Measurements from ENCODE around the gene SIGLEC6. TPM values are rescaled to one million over a fixed set of nuclear protein-coding genes. Genes with fewer than 3 reads are reported as not detected.

The SIGLEC6 gene
- total RNA-seq, 1 donor, result not detected

DNA sequence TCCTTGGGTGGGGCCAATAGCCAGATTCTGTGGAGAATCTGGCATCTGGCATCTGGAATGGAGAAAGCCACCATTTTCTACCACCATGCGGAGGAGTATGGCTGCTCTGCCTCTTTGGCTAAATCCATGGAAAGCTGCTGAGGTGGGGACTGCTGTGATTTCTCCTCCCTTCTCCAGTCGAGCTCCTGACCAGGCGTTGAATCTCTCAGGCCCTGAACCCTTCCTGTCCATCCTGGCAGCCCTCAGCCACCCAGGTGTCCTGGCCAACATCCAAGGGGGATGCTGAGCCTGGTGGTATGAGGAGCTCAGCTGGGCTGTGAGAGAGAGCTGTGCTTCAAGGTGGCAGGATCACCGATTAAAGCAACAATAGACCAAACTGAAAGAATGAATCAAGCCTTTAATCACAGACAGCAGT is 17.4 kb upstream of the SIGLEC6 start:
- Histone ChIP-seq H3K27me3 (ENCODE audit: insufficient read depth, low read length) (no peaks in the 10 kb centered on the region), H3K36me3 (ENCODE audit: insufficient read depth, low read length) (no peaks in the 10 kb centered on the region), H3K27ac (ENCODE audit: low read depth, low read length) (no peak overlapping the region), H3K79me2 (ENCODE audit: insufficient read depth, low read length) (no peaks in the 10 kb centered on the region), H3K9me3 (ENCODE audit: low read depth, low read length) (no peaks in the 10 kb centered on the region), H3K4me3 (ENCODE audit: insufficient read depth, low read length) (no peak overlapping the region), H2AFZ (ENCODE audit: low read length) (no peak overlapping the region), H3K4me1 (ENCODE audit: insufficient read depth, low read length) (peaks cover 21% of the 10 kb centered on the region), H3K4me2 (ENCODE audit: insufficient read depth, low read length) (no peak overlapping the region), H4K20me1 (ENCODE audit: insufficient read depth, low read length) (no peaks in the 10 kb centered on the region)
- TF ChIP-seq, protein P1, sequence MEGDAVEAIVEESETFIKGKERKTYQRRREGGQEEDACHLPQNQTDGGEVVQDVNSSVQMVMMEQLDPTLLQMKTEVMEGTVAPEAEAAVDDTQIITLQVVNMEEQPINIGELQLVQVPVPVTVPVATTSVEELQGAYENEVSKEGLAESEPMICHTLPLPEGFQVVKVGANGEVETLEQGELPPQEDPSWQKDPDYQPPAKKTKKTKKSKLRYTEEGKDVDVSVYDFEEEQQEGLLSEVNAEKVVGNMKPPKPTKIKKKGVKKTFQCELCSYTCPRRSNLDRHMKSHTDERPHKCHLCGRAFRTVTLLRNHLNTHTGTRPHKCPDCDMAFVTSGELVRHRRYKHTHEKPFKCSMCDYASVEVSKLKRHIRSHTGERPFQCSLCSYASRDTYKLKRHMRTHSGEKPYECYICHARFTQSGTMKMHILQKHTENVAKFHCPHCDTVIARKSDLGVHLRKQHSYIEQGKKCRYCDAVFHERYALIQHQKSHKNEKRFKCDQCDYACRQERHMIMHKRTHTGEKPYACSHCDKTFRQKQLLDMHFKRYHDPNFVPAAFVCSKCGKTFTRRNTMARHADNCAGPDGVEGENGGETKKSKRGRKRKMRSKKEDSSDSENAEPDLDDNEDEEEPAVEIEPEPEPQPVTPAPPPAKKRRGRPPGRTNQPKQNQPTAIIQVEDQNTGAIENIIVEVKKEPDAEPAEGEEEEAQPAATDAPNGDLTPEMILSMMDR (IDR thresholded peaks at IDR 0.05; ENCODE audit: extremely low read depth, low read depth, low read length), result no peak
- no peak for DNase-seq (ENCODE audit: insufficient read length, low spot score, missing footprints)

DNA sequence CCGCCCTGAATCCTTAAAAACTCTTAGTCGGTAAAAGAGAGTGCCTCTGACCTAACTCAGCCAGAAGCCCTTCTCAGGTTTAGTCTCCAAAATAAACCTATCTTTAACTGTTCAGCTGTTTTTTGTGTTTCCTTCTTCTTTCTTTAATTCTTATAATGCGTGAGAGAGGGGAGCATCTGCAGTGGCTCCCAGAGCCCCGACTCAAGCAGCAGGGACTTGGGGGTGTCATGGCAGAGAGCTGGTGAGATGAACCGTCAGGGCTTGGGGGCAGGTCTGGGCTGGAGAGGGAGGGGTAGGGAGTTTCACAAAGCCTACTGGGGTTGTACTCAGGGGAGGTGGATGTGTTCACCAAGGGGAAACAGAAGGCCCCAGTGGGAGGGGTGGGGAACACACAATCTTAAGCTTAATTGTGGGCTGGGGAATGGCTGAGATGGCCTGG is 16.8 kb upstream of the SIGLEC6 start:
- Histone ChIP-seq H3K4me2 (ENCODE audit: insufficient read depth, low read length) (no peak overlapping the region), H3K36me3 (ENCODE audit: insufficient read depth, low read length) (no peaks in the 10 kb centered on the region), H4K20me1 (ENCODE audit: insufficient read depth, low read length) (no peaks in the 10 kb centered on the region), H3K4me3 (ENCODE audit: insufficient read depth, low read length) (no peak overlapping the region), H2AFZ (ENCODE audit: low read length) (no peak overlapping the region), H3K79me2 (ENCODE audit: insufficient read depth, low read length) (no peaks in the 10 kb centered on the region), H3K27me3 (ENCODE audit: insufficient read depth, low read length) (no peaks in the 10 kb centered on the region), H3K9me3 (ENCODE audit: low read depth, low read length) (no peaks in the 10 kb centered on the region), H3K4me1 (ENCODE audit: insufficient read depth, low read length) (peaks cover 21% of the 10 kb centered on the region), H3K27ac (ENCODE audit: low read depth, low read length) (peak overlapping the region; percentile 81)
- DNase-seq (ENCODE audit: insufficient read length, low spot score, missing footprints), result no peak
- TF ChIP-seq, protein P1 (IDR thresholded peaks at IDR 0.05; ENCODE audit: extremely low read depth, low read depth, low read length), result no peak

- TF ChIP-seq, protein P1 (IDR thresholded peaks at IDR 0.05; ENCODE audit: extremely low read depth, low read depth, low read length), result no peak
- Histone ChIP-seq H3K36me3 (ENCODE audit: insufficient read depth, low read length) (no peaks in the 10 kb centered on the region), H3K79me2 (ENCODE audit: insufficient read depth, low read length) (no peaks in the 10 kb centered on the region), H3K27ac (ENCODE audit: low read depth, low read length) (peak overlapping the region; percentile 81), H3K9me3 (ENCODE audit: low read depth, low read length) (no peaks in the 10 kb centered on the region), H4K20me1 (ENCODE audit: insufficient read depth, low read length) (no peaks in the 10 kb centered on the region), H2AFZ (ENCODE audit: low read length) (no peak overlapping the region), H3K4me2 (ENCODE audit: insufficient read depth, low read length) (peak overlapping the region; percentile 38), H3K4me3 (ENCODE audit: insufficient read depth, low read length) (no peak overlapping the region), H3K4me1 (ENCODE audit: insufficient read depth, low read length) (peaks cover 21% of the 10 kb centered on the region), H3K27me3 (ENCODE audit: insufficient read depth, low read length) (no peaks in the 10 kb centered on the region)
- peak; percentile 32 for DNase-seq (ENCODE audit: insufficient read length, low spot score, missing footprints)
Measured at GRCh38 chr19:51547397-51548212, 16.1 kb upstream of the SIGLEC6 start.

DNA sequence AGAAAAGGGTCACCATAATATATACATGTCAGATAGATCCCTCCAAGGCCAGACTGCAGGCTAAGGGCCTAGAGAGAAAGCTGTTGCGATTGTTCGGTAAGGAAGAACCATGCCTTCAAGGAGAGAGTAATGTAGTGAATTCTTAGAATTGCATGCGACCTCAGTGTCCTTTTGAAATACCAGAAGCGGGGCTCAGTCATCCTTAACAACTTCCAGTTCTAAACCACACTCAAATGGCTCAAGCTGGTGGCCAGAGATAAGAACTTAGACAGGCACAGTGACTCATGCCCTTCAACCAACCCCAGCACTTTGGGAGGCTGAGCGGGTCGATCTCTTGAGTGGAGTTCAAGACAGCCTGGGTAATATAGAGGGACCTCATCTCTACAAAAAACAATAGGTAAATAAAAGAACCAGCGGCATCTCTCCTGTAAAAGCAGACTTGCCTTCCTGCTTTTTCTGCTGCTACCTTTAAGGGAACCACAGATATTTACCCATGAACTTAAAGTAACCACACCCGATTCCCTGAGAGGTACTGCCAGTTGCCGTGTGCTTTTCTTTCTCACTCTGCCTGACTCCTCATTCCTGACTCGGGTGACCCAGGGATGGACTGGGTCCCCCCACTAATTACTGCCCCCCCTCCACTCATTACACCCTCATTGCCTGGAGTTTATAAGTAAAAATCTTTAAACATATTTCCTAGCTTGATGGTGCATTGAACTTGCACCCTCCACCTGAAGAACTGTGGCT is 15.4 kb upstream of the SIGLEC6 start:
- peak; percentile 21 for DNase-seq (ENCODE audit: insufficient read length, low spot score, missing footprints)
- no peak overlapping the region for H2AFZ ChIP-seq (ENCODE audit: low read length)
- TF ChIP-seq, protein P1 (IDR thresholded peaks at IDR 0.05; ENCODE audit: extremely low read depth, low read depth, low read length), result no peak

More for the DNA sequence above, 15.4 kb upstream of the SIGLEC6 start:
- Histone ChIP-seq H4K20me1 (ENCODE audit: insufficient read depth, low read length) (no peaks in the 10 kb centered on the region), H3K9me3 (ENCODE audit: low read depth, low read length) (no peaks in the 10 kb centered on the region), H3K36me3 (ENCODE audit: insufficient read depth, low read length) (no peaks in the 10 kb centered on the region), H3K4me2 (ENCODE audit: insufficient read depth, low read length) (peak overlapping the region; percentile 38), H3K27ac (ENCODE audit: low read depth, low read length) (peak overlapping the region; percentile 81), H3K79me2 (ENCODE audit: insufficient read depth, low read length) (no peaks in the 10 kb centered on the region), H3K4me1 (ENCODE audit: insufficient read depth, low read length) (peaks cover 21% of the 10 kb centered on the region), H3K4me3 (ENCODE audit: insufficient read depth, low read length) (no peak overlapping the region), H3K27me3 (ENCODE audit: insufficient read depth, low read length) (no peaks in the 10 kb centered on the region)
